Stomach (tissue), 9 donors: Measurements from ENCODE around the gene FBXL15. TPM values are rescaled to one million over a fixed set of nuclear protein-coding genes. Genes with fewer than 3 reads are reported as not detected.
A peak's percentile ranks its signal among the peaks of the same experiment; 100 is the strongest.

ENCODE experiments used
- DNase-seq, 2 donors: peaks; one replicate each; pipeline versions ENCODE4 v3.0.0 to v3.0.0-alpha.2; 2013 to 2019
- H3K27ac ChIP-seq, 5 donors: fragments of 200-600 bp in 4 of 5; sonication (generic) in 4 of 5; one replicate each; pipeline ENCODE4 v1.5.1; 2013 to 2019; ENCODE audit warnings: mild to moderate bottlenecking in 1 of 5, moderate library complexity in 1 of 5
- H3K27me3 ChIP-seq, 3 donors: fragments of 200-600 bp; sonication (generic); one replicate each; pipeline ENCODE4 v1.5.1; 2017 to 2019; ENCODE audit warnings: mixed run types in 1 of 3
- H3K36me3 ChIP-seq, 4 donors: fragments of 200-600 bp; sonication (generic); 1 replicate in 3 of 4; 2 replicates in 1 of 4; pipeline ENCODE4 v1.5.1; 2016 to 2019
- H3K4me1 ChIP-seq, 4 donors: fragments of 200-600 bp; sonication (generic); one replicate each; pipeline ENCODE4 v1.5.1; 2016 to 2019
- H3K4me3 ChIP-seq, 4 donors: fragments of 200-600 bp; sonication (generic) in 3 of 4; one replicate each; pipeline ENCODE4 v1.5.1; 2016 to 2019; ENCODE audit warnings: mild to moderate bottlenecking in 1 of 4
- H3K9me3 ChIP-seq, 4 donors: fragments of 200-600 bp; sonication (generic); one replicate each; pipeline ENCODE4 v1.5.1; 2016 to 2019
- EP300 ChIP-seq: sonication (generic); formaldehyde crosslinking; IDR thresholded peaks from one replicate; pipeline ENCODE4 v1.6.1; 2017; ENCODE audit warnings: antibody characterized with exemption
- POLR2A ChIP-seq, 4 donors: fragments of 450-650 bp; IDR thresholded peaks; one replicate each; pipeline ENCODE4 v1.6.1; 2016; ENCODE audit warnings: antibody characterized with exemption in 4 of 4, control low read depth in 2 of 4, mild to moderate bottlenecking in 1 of 4, moderate library complexity in 1 of 4
- POLR2AphosphoS5 ChIP-seq, 3 donors: sonication (generic); formaldehyde crosslinking; IDR thresholded peaks; one replicate each; pipeline ENCODE4 v1.6.1; 2016; ENCODE audit warnings: antibody characterized with exemption in 3 of 3
- WGBS, 5 donors: extraction: QIAGEN DNeasy Blood & Tissue Kit in 3 of 5; methylation state at CpG; one replicate each; pipeline versions ENCODE4 v1.1.5 to v1.1.7; 2013 to 2018; 5-methylcytosine and 5-hydroxymethylcytosine counted together
- intact Hi-C: fragments of 100-400 bp; cut with DNase I; formaldehyde crosslinking; loops from one replicate; pipeline ENCODE4 v1.15.1; 2023; ENCODE audit warnings: low total_unique reads
- polyA plus RNA-seq, 3 donors: library from polyadenylated mRNA; stranded (reverse); fragments of 200-250 nt; gene quantifications; one replicate each; pipeline ENCODE4 v1.2.3, GENCODE V29; 2013
- total RNA-seq, 5 donors: library from RNA; depleted of rRNA; stranded (reverse); fragments of >200 nt; gene quantifications; one replicate each; pipeline versions ENCODE4 v1.1.0 to v1.2.3, GENCODE V29; 2014 to 2016
- TF ChIP-seq, protein P1 (sequence below), 7 experiments: fragments of 450-650 bp in 4 of 7; fragments of 200-600 bp in 3 of 7; sonication (generic) in 3 of 7; IDR thresholded peaks; one replicate each; pipeline ENCODE4 v1.5.1; 2016 to 2019; ENCODE audit warnings: antibody characterized with exemption in 7 of 7, control low read depth in 2 of 7, mild to moderate bottlenecking in 1 of 7
- donor health status: healthy with polysubstance abuse.
- donor health status: Bipolar disorder and iron deficiency.
- donor health status: healthy.

Gene FBXL15
- total and polyA plus RNA-seq, 8 donors, result 3.5 to 315 (median 19.8) TPM

DNA sequence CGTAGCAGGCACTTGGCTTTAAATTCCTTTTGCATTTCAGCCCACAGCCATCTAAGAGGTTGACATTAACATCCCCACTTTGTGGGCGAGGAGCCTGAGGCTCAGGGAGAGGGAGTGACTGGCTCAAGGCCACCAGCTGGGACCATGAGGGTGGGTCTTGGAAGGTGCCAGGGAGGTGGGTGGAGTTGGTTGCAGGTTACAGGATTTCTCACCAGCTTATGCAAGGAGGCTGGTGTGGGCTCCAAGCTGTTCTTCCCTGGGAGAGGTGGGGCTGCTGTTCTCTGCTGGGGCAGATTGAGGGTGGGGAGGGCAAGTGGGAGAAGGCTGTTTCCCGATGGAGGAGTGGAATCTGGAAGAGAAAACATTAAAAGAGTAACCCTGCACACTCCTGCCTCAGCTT, 44.8 kb downstream of the FBXL15 start:
- TF ChIP-seq, protein P1, sequence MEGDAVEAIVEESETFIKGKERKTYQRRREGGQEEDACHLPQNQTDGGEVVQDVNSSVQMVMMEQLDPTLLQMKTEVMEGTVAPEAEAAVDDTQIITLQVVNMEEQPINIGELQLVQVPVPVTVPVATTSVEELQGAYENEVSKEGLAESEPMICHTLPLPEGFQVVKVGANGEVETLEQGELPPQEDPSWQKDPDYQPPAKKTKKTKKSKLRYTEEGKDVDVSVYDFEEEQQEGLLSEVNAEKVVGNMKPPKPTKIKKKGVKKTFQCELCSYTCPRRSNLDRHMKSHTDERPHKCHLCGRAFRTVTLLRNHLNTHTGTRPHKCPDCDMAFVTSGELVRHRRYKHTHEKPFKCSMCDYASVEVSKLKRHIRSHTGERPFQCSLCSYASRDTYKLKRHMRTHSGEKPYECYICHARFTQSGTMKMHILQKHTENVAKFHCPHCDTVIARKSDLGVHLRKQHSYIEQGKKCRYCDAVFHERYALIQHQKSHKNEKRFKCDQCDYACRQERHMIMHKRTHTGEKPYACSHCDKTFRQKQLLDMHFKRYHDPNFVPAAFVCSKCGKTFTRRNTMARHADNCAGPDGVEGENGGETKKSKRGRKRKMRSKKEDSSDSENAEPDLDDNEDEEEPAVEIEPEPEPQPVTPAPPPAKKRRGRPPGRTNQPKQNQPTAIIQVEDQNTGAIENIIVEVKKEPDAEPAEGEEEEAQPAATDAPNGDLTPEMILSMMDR (IDR thresholded peaks at IDR 0.05), result no peak
- no peak for TF ChIP-seq POLR2AphosphoS5 (IDR thresholded peaks at IDR 0.05)
- no peak for TF ChIP-seq POLR2A (IDR thresholded peaks at IDR 0.05)
- TF ChIP-seq EP300, result no peak
- H3K27ac ChIP-seq, result no peak overlapping the region
- 59 to 70% (median 66%) methylated on average over 3 of the region's 3 CpGs for WGBS, 5 donors
- peaks cover 10 to 54% (median 36%) of the 10 kb centered on the region in 4 donors for H3K4me1 ChIP-seq
- H3K36me3 ChIP-seq, result peaks cover 0 to 10% (median under 1%) of the 10 kb centered on the region in 4 donors
- intact Hi-C loops, result no loop called here
- H3K27me3 ChIP-seq, result no peaks in the 10 kb centered on the region
- no peak overlapping the region for H3K4me3 ChIP-seq
- no peaks in the 10 kb centered on the region for H3K9me3 ChIP-seq
- no peak for DNase-seq

DNA sequence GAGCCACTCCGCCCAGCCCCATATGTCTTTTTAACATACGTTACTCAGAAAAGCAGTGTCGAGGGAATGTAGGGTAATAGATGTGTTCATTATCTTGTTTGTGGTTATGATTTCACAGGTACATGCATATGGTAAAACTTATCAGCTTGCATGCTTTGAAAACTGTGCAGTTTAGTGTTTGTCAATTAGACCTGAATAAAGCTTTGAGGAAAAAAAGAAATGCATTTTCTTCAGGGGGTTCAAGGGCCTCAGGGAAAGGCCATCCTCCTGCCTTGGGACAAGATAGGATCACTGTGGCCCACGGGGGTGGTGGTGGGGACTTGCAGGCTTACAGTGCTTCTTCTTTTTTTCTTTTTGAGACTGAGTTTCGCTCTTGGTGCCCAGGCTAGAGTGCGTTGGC, 46.7 kb downstream of the FBXL15 start:
- intact Hi-C loops, result no loop called here
- peaks cover 5 to 37% (median 21%) of the 10 kb centered on the region in 4 donors for H3K4me1 ChIP-seq
- DNase-seq, result no peak
- no peaks in the 10 kb centered on the region for H3K9me3 ChIP-seq
- TF ChIP-seq EP300, result no peak
- no peak for TF ChIP-seq POLR2A (IDR thresholded peaks at IDR 0.05)
- TF ChIP-seq, protein P1 (IDR thresholded peaks at IDR 0.05), result no peak
- no peak for TF ChIP-seq POLR2AphosphoS5 (IDR thresholded peaks at IDR 0.05)
- no peaks in the 10 kb centered on the region for H3K27me3 ChIP-seq
- H3K4me3 ChIP-seq, result no peak overlapping the region
- H3K36me3 ChIP-seq, result peaks cover 0 to 19% (median 7%) of the 10 kb centered on the region in 4 donors
- 62 to 79% (median 72%) methylated on average over 6 of the region's 6 CpGs for WGBS, 5 donors
- H3K27ac ChIP-seq, result peak overlapping the region in 3 of 5 donors; percentile 33 to 70 (median 56)

DNA sequence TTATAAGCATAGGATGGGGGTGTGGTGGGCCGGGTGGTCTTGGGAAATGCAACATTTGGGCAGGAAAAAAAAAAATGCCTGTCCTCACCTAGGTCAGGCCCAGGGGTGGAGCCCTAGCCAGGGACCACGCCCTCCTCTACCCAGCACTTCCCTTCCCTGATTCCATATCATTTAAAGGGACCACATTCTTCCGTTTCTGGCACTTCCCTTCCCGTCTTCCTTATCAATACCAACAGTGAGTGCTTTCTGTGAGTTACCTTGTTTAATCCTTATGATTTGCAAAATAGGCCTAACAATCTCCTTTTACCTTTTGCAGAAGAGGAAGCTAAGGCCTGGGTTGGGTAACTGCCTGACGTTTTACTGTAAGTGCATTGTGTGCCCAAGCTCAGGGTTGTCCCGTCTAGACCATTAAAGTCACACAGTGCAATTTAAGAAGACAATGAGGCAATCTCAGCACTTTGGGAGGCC, 47.4 kb downstream of the FBXL15 start:
- TF ChIP-seq, protein P1 (IDR thresholded peaks at IDR 0.05), result no peak
- TF ChIP-seq POLR2A (IDR thresholded peaks at IDR 0.05) (no peak), EP300 (no peak), POLR2AphosphoS5 (IDR thresholded peaks at IDR 0.05) (no peak)
- Histone ChIP-seq H3K4me1 (peaks cover 0 to 30% (median 15%) of the 10 kb centered on the region in 4 donors), H3K36me3 (peaks cover 0 to 19% (median 7%) of the 10 kb centered on the region in 4 donors), H3K9me3 (no peaks in the 10 kb centered on the region), H3K27ac (peak overlapping the region in 3 of 5 donors; percentile 33 to 70 (median 56)), H3K4me3 (peak overlapping the region in 3 of 4 donors; percentile 4 to 29 (median 11)), H3K27me3 (no peaks in the 10 kb centered on the region)
- intact Hi-C loops, result no loop called here
- peak; percentile 50 to 60 for DNase-seq
- 21 to 39% (median 31%) methylated on average over 6 of the region's 6 CpGs for WGBS, 5 donors

DNA sequence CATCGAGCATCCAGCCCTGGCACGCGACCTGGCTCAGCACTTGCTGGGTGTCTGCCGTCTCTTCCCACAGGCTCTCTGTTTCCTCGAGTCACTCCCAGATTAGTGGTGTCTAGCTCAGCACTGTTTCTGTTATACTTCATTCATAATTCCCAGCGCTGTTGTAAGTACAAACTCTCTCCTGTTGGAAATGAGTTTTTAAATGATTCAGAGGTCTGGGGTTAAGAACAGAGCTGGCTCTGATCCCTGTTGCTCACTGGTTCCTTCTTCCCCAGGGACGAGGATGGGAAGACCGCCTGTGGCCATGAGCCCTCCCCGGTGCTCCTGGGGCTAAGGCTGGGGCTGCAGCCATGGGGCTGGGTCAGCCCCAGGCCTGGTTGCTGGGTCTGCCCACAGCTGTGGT, 48.0 kb downstream of the FBXL15 start:
- intact Hi-C loops, result no loop called here
- H3K27me3 ChIP-seq, result no peaks in the 10 kb centered on the region
- 56 to 82% (median 81%) methylated on average over 9 of the region's 9 CpGs for WGBS, 5 donors
- peaks cover 0 to 19% (median 7%) of the 10 kb centered on the region in 4 donors for H3K36me3 ChIP-seq
- TF ChIP-seq EP300 (no peak), POLR2AphosphoS5 (IDR thresholded peaks at IDR 0.05) (no peak), POLR2A (IDR thresholded peaks at IDR 0.05) (no peak)
- TF ChIP-seq, protein P1 (IDR thresholded peaks at IDR 0.05), result no peak
- H3K4me3 ChIP-seq, result no peak overlapping the region
- peaks cover 0 to 24% (median 12%) of the 10 kb centered on the region in 4 donors for H3K4me1 ChIP-seq
- no peaks in the 10 kb centered on the region for H3K9me3 ChIP-seq
- peak overlapping the region in 3 of 5 donors; percentile 33 to 70 (median 56) for H3K27ac ChIP-seq
- DNase-seq, result no peak
